ENCODE results near the gene HERC2.
"Not testable (repeated sequence)": the region's sequence is repeated elsewhere in the genome, so short reads cannot be mapped to it uniquely, and the experiment has no call there.

DNA sequence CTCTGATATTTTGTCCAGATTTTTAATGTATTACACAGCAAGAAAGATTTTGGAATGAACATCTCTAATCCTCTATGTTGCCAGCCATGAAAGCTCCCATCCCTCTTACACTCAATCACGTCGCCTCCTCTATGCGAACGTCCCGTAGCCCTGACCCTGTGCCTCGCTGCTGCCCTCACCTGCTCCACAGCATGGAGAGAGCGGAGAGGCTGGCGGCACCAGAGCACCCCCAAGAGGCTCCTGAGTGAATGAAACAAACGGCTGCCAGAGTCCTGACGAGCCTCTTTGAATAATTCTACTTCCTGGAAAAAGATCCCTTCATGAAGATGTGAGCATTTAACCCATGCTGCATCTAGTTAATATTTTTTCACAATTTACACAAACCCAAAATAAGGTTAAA is 116.3 kb downstream of the HERC2 start:
- TF ChIP-seq ZFP1 (CRISPR knock-in tag; IDR thresholded peaks at IDR 0.05); CTCF (CRISPR knock-in tag; IDR thresholded peaks at IDR 0.05); ZNF510 (CRISPR knock-in tag; IDR thresholded peaks at IDR 0.05; ENCODE audit: low read depth); CBX5 (CRISPR knock-in tag; IDR thresholded peaks at IDR 0.05; ENCODE audit: borderline replicate concordance); PAF1 (CRISPR knock-in tag; IDR thresholded peaks at IDR 0.05); CEBPB (IDR thresholded peaks at IDR 0.05; ENCODE audit: borderline replicate concordance, low read depth, low read length); CHCHD3 (CRISPR knock-in tag; IDR thresholded peaks at IDR 0.05); MYC (CRISPR knock-in tag; IDR thresholded peaks at IDR 0.05; ENCODE audit: borderline replicate concordance); HDAC2 (CRISPR knock-in tag; IDR thresholded peaks at IDR 0.05); ARNT2 (CRISPR knock-in tag; IDR thresholded peaks at IDR 0.05; ENCODE audit: low read depth); TAF1 (CRISPR knock-in tag; IDR thresholded peaks at IDR 0.05); ZNF674 (CRISPR knock-in tag; IDR thresholded peaks at IDR 0.05; ENCODE audit: low read depth): not testable (repeated sequence)

All from HepG2 (cell line).